OCI-LY1 (cell line): ENCODE results near the gene CHD9NB.

ENCODE experiments used
- EZH2 ChIP-seq: fragments of 200-600 bp; sonication (generic), shearing (Covaris generic); IDR thresholded peaks from 2 replicates; pipeline ENCODE4 v1.8.0; 2017; ENCODE audit warnings: borderline replicate concordance, mixed run types, mild to moderate bottlenecking, antibody characterized with exemption, low read length, moderate library complexity, mixed read lengths
- TF ChIP-seq, protein P1 (sequence below): fragments of 200-600 bp; sonication (generic), shearing (Covaris generic); IDR thresholded peaks from 2 replicates; pipeline ENCODE4 v1.5.1; 2017; ENCODE audit warnings: mild to moderate bottlenecking, antibody characterized with exemption, low read length, moderate library complexity, mixed read lengths

DNA sequence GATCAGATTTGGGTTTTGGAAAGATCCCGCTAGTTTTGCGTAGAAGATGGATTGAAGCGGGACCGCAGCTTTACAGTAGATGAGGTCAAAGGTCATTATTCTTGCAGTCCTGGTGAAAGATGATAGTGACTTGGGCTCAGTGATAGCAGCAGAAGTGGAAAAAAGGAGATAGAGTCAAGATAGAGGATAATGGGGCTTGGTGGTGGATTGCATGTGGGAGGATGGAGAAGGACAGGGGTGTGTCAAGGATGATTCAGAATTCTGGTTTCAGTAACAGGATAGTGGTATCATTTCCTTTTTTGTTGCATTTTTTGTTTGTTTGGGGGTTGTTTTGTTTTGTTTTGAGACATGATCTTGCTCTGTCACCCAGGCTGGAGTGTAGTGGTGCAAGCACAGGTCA is 28.7 kb downstream of the CHD9NB start:
- TF ChIP-seq, protein P1, sequence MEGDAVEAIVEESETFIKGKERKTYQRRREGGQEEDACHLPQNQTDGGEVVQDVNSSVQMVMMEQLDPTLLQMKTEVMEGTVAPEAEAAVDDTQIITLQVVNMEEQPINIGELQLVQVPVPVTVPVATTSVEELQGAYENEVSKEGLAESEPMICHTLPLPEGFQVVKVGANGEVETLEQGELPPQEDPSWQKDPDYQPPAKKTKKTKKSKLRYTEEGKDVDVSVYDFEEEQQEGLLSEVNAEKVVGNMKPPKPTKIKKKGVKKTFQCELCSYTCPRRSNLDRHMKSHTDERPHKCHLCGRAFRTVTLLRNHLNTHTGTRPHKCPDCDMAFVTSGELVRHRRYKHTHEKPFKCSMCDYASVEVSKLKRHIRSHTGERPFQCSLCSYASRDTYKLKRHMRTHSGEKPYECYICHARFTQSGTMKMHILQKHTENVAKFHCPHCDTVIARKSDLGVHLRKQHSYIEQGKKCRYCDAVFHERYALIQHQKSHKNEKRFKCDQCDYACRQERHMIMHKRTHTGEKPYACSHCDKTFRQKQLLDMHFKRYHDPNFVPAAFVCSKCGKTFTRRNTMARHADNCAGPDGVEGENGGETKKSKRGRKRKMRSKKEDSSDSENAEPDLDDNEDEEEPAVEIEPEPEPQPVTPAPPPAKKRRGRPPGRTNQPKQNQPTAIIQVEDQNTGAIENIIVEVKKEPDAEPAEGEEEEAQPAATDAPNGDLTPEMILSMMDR = no peak
- TF ChIP-seq EZH2 = no peak
